SJCRH30 (cell line): ENCODE results near the gene USO1. TPM values are rescaled to one million over a fixed set of nuclear protein-coding genes. Genes with fewer than 3 reads are reported as not detected.
"Not testable (repeated sequence)": the region's sequence is repeated elsewhere in the genome, so short reads cannot be mapped to it uniquely, and the experiment has no call there.

Source experiments
- DNase-seq, 2 experiments: peaks; one replicate each; pipeline ENCODE4 v3.0.0-alpha.2; 2015 to 2020
- H3K27ac ChIP-seq: fragments of 250-450 bp; sonication (Bioruptor Pico); 2 replicates; pipeline ENCODE4 v1.5.1; 2020; ENCODE audit warnings: mild to moderate bottlenecking, moderate library complexity
- H3K27me3 ChIP-seq: fragments of 250-450 bp; sonication (Bioruptor Pico); 2 replicates; pipeline ENCODE4 v1.5.1; 2020; ENCODE audit warnings: mild to moderate bottlenecking, moderate library complexity
- H3K36me3 ChIP-seq: fragments of 250-450 bp; sonication (Bioruptor Pico); 2 replicates; pipeline ENCODE4 v1.5.1; 2020; ENCODE audit warnings: mild to moderate bottlenecking, moderate library complexity
- H3K4me1 ChIP-seq: fragments of 250-450 bp; sonication (Bioruptor Pico); 2 replicates; pipeline ENCODE4 v1.5.1; 2020; ENCODE audit warnings: mild to moderate bottlenecking, moderate library complexity
- H3K4me3 ChIP-seq: fragments of 250-450 bp; sonication (Bioruptor Pico); 2 replicates; pipeline ENCODE4 v1.5.1; 2020; ENCODE audit warnings: mild to moderate bottlenecking, moderate library complexity
- H3K9me3 ChIP-seq: fragments of 250-450 bp; sonication (Bioruptor Pico); replicated peaks from 2 replicates; pipeline ENCODE4 v1.5.1; 2020; ENCODE audit warnings: mild to moderate bottlenecking, moderate library complexity
- total RNA-seq: library from RNA; depleted of rRNA; stranded (reverse); fragments of >200 nt; shearing (Covaris generic); gene quantifications from 2 replicates; pipeline ENCODE4 v1.2.3, GENCODE V29; 2014; rRNA removed

Gene USO1, protein sequence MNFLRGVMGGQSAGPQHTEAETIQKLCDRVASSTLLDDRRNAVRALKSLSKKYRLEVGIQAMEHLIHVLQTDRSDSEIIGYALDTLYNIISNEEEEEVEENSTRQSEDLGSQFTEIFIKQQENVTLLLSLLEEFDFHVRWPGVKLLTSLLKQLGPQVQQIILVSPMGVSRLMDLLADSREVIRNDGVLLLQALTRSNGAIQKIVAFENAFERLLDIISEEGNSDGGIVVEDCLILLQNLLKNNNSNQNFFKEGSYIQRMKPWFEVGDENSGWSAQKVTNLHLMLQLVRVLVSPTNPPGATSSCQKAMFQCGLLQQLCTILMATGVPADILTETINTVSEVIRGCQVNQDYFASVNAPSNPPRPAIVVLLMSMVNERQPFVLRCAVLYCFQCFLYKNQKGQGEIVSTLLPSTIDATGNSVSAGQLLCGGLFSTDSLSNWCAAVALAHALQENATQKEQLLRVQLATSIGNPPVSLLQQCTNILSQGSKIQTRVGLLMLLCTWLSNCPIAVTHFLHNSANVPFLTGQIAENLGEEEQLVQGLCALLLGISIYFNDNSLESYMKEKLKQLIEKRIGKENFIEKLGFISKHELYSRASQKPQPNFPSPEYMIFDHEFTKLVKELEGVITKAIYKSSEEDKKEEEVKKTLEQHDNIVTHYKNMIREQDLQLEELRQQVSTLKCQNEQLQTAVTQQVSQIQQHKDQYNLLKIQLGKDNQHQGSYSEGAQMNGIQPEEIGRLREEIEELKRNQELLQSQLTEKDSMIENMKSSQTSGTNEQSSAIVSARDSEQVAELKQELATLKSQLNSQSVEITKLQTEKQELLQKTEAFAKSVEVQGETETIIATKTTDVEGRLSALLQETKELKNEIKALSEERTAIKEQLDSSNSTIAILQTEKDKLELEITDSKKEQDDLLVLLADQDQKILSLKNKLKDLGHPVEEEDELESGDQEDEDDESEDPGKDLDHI
- total RNA-seq = 91.0 and 94.9 TPM in 2 replicates

GRCh38 chr4:75724066-75724866 is at the start of gene USO1:
Gene USO1, plus strand, starts transcription at chr4:75724577. Its CDS starts 243 bp downstream, at chr4:75724820.
- peaks cover 3% of the 10 kb centered on the region; the same call in 1 of the 2 replicates for H3K36me3 ChIP-seq
- H3K27me3 ChIP-seq = no peaks in the 10 kb centered on the region
- H3K9me3 ChIP-seq = no peaks in the 10 kb centered on the region
- peak; percentile 99 to 100 for DNase-seq
- H3K27ac ChIP-seq = peak within 1 kb of the TSS; percentile 92
- H3K4me1 ChIP-seq = peaks cover 12% of the 10 kb centered on the region
- H3K4me3 ChIP-seq = peak within 1 kb of the TSS; percentile 83

DNA sequence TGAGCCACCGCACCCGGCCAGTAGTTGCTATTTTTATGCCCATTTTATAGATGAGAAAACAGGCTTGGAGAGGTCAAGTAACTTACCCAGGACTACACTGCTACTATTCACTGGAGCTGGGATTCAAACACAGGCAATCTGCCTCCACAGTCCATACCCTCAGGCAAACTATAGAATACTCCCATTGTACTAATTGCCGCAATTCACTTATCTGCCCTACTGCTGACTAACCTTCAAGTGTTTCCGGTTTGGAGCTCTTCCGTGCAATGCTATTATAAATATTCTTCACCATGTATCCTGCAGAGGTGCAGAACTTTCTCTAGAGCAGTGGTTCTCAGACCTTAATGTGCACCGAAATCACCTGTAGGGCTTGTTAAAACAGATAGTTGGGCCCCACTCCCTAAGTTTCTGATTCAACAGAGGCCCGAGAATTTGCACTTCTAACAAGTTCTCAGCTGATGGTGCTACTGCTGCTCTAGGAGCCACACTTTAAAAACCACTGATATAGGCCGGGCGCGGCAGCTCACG is 49.3 kb upstream of the USO1 start:
- Histone ChIP-seq H3K27ac (no peak overlapping the region), H3K27me3 (no peaks in the 10 kb centered on the region), H3K36me3 (0 out of 2 replicates have a peak, but pooled peaks cover 3% of the 10 kb centered on the region), H3K9me3 (no peaks in the 10 kb centered on the region), H3K4me3 (no peak overlapping the region), H3K4me1 (peaks cover 14% of the 10 kb centered on the region)
- DNase-seq = no peak

GRCh38 chr4:75678473-75678872 is 45.9 kb upstream of the USO1 start:
- no peak for DNase-seq
- Histone ChIP-seq H3K36me3 (0 out of 2 replicates have a peak, but pooled peaks cover 2% of the 10 kb centered on the region), H3K9me3 (no peaks in the 10 kb centered on the region), H3K27me3 (no peaks in the 10 kb centered on the region), H3K4me1 (no peaks in the 10 kb centered on the region), H3K4me3 (no peak overlapping the region), H3K27ac (no peak overlapping the region)

DNA sequence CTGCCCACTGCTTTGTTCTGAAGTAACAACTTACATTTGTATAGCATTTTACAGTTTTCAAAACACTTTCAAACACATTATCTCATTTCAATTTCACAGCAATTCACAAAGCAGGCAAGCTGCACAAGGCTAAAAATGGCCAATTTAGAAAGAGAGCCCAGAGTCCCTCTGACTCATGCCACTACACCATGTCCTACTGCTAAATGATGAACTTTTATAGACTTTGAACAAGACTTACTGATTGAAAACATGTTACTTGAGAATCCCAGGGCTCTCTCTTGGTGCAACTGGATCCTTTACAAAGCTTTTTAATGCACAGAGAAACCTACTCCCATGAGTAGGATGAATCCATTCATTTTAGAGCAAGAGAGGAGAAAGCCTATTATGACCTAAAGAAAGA is 45.4 kb upstream of the USO1 start:
- no peak for DNase-seq
- H3K4me1 ChIP-seq = no peaks in the 10 kb centered on the region
- H3K9me3 ChIP-seq = no peaks in the 10 kb centered on the region
- H3K27ac ChIP-seq = no peak overlapping the region
- 0 out of 2 replicates have a peak, but pooled peaks cover 2% of the 10 kb centered on the region for H3K36me3 ChIP-seq
- no peaks in the 10 kb centered on the region for H3K27me3 ChIP-seq
- H3K4me3 ChIP-seq = no peak overlapping the region

GRCh38 chr4:75679876-75680575 is 44.4 kb upstream of the USO1 start:
- H3K36me3 ChIP-seq = 0 out of 2 replicates have a peak, but pooled peaks cover 2% of the 10 kb centered on the region
- H3K27me3 ChIP-seq = no peaks in the 10 kb centered on the region
- no peak for DNase-seq
- H3K4me1 ChIP-seq = no peaks in the 10 kb centered on the region
- no peak overlapping the region for H3K4me3 ChIP-seq
- H3K9me3 ChIP-seq = no peaks in the 10 kb centered on the region
- no peak overlapping the region for H3K27ac ChIP-seq

DNA sequence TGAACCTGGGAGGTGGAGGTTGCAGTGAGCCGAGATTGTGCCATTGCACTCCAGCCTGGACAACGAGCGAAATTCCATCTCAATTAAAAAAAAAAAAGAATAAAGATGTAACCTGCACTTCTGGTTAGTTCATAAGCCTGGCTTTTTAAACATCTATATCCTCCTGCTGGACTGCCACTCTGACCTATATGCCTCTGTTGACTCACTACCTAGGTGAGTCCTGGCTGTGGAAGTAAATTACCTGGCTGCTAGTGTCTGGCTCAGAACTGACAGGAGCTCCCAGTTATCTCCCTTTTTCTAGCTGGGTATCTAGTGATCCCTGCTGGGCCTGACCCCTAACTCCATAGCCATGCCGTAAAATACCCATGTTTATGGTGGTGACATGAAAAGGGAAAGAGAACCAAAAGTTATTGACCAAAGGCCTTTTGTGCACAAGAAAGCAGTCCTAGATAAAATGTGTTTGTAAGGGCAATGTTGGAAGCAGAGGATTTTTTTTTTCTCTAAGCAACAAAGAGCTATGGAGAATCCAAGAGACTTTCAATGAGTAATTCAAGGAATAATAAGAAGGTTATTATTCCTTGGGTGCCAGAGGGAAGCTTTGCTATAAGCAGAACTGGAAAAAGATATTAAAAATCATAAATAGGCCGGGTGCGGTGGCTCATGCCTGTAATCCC is 40.8 kb upstream of the USO1 start:
- Histone ChIP-seq H3K27ac (no peak overlapping the region), H3K4me3 (no peak overlapping the region), H3K36me3 (peaks cover 2% of the 10 kb centered on the region; the same call in 1 of the 2 replicates), H3K9me3 (no peaks in the 10 kb centered on the region), H3K4me1 (no peaks in the 10 kb centered on the region), H3K27me3 (no peaks in the 10 kb centered on the region)
- no peak for DNase-seq

DNA sequence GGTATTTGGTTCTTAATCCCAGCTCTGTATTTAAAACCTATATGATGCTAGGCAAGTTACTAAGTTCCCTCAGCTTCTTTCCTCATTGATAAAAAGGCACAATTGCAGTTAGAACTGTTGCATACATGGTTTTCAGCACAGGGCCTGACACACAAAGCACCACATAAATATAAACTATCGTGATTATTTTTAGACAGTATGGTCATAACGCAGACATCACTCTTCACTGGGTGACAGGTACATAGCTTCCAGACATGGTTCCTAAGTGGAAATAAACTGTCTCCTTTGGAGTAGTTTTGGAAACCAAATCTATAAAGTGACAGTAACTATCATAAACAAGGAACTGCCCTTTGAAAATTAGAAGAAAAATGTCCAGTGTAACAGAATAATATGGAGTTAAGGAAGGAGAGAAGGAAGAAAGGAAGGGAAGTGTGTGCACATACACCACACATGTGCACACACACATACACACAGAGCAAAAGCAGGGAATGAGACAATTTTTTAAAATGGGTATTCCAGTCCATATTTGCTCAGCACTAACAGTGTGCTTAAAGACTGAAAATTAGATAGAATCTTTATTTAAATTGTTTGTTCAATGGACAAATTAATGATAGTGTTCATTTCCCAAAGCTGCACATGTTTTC is 38.7 kb upstream of the USO1 start:
- Histone ChIP-seq H3K9me3 (no peaks in the 10 kb centered on the region), H3K4me3 (no peak overlapping the region), H3K36me3 (peaks cover 11% of the 10 kb centered on the region), H3K4me1 (no peaks in the 10 kb centered on the region), H3K27me3 (no peaks in the 10 kb centered on the region), H3K27ac (no peak overlapping the region)
- DNase-seq = no peak

DNA sequence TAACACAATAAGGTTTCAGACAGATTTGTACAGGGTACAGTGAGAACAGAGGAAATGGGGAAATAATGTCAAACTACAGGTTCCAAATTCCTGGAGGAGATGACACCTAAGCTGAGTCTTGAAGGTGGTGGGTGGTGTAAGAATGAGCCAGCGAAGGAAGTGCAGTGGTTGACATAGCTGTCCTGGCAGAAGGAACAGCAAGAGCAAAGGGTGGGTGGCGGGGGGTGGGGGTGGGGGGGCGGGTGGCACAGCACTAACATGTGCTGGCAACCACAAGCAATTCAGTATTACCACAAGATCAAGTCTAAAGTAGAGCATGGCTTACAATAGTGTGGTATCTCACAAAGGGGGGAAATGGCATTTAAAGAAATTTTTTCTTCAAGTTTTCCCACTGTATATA is 38.0 kb upstream of the USO1 start:
- Histone ChIP-seq H3K4me1 (no peaks in the 10 kb centered on the region), H3K36me3 (peaks cover 12% of the 10 kb centered on the region), H3K27ac (no peak overlapping the region), H3K9me3 (no peaks in the 10 kb centered on the region), H3K27me3 (no peaks in the 10 kb centered on the region), H3K4me3 (no peak overlapping the region)
- no peak for DNase-seq

GRCh38 chr4:75687125-75687524 is 37.3 kb upstream of the USO1 start:
- not testable (repeated sequence) for H3K27me3 ChIP-seq, H3K9me3 ChIP-seq, H3K27ac ChIP-seq, DNase-seq, H3K4me1 ChIP-seq, H3K4me3 ChIP-seq
- H3K36me3 ChIP-seq = peaks cover 17% of the 10 kb centered on the region

DNA sequence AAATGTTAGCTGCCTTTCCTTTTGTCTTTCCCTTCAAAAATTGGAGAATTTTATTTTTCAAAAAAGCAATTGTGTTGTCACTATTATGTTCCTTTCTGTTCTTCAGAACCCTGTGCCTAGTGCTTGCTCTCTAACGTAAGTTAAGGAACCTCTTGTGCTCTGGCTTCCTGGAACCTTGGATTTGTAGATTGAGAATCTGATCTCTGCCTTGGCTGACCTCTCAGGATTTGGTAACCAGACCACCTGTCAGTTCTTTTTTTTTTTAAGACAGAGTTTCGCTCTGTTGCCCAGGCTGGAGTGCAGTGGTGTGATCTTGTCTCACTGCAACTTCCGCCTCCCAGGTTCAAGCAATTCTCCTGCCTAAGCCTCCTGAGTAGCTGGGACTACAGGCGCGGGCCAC is 32.3 kb upstream of the USO1 start:
- H3K9me3 ChIP-seq, H3K27me3 ChIP-seq, H3K27ac ChIP-seq, H3K4me3 ChIP-seq, H3K4me1 ChIP-seq, DNase-seq: not testable (repeated sequence)
- peaks cover 30% of the 10 kb centered on the region for H3K36me3 ChIP-seq

DNA sequence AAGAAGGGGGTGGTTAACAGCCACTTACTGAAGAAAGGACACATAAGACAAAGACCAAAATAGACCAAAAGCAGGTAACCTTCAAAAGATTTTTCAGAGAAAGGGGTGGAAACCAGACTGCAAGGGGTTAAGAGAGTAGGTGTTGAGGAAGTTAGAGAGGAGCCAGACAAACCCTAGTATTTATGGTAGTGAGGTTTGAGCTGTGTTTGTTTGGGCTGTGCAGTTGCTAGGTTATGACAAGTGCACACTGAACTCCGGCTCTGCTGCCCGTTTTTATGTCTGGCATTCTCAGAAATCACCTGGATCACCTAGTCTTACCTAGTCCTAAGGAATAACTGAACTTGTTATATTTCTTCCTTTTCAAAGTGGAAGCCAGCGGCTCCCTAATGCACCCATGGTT is 28.3 kb upstream of the USO1 start:
- Histone ChIP-seq H3K9me3 (peaks cover 7% of the 10 kb centered on the region; the same call in 1 of the 2 replicates), H3K36me3 (peaks cover 21% of the 10 kb centered on the region), H3K27me3 (no peaks in the 10 kb centered on the region), H3K4me3 (no peak overlapping the region), H3K27ac (no peak overlapping the region), H3K4me1 (no peaks in the 10 kb centered on the region)
- no peak for DNase-seq

DNA sequence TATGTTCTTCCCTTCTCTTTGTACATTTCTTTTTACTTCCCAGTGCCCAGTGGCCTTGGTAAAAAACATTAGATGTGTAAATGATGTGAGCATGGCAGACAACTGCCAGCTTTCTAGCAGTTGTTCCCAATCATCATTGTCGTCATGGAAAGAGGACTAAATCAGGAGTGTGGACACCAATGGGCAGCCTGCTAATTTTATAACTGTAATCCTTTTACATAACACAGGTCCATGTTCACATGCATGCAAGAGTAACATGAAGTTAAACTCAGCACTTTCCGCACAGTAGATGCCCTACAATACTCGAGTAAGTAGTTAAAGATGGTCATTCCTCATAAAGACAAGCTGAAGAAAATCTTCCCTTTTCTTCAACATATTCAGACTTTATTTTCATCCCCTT is 27.8 kb upstream of the USO1 start:
- H3K27ac ChIP-seq = no peak overlapping the region
- H3K4me3 ChIP-seq = no peak overlapping the region
- DNase-seq = no peak
- H3K9me3 ChIP-seq = peaks cover 7% of the 10 kb centered on the region; the same call in 1 of the 2 replicates
- no peaks in the 10 kb centered on the region for H3K4me1 ChIP-seq
- peaks cover 19% of the 10 kb centered on the region for H3K36me3 ChIP-seq
- no peaks in the 10 kb centered on the region for H3K27me3 ChIP-seq
